Measurements from ENCODE around the gene PRSS36. TPM values are rescaled to one million over a fixed set of nuclear protein-coding genes. Genes with fewer than 3 reads are reported as not detected.

The PRSS36 gene
- total RNA-seq, 1 donor from 2014 or later = 0.07 TPM

DNA sequence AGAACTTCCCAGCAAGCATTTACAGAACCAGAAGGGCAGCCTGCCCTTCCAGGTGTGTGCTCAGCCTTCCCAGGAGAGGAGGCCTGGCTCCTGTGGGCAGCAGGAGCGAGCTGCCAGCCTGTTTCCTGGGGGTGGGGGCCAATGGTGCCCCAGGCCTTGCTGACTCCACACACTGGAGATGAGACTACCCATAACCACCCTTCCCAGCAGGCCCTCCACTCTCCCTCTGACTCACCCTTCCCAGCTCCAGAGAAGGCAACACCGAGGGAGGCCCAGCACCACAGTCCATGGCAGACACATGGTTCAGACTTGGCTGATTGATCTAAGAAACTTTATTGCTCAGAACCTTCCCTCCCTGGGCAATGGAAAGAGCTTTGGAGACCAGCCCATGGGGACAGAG is 59.3 kb downstream of the PRSS36 start:
- Mint-ChIP-seq H3K4me3 (ENCODE audit: low read depth) (no peak overlapping the region), H3K27me3 (ENCODE audit: low read depth) (no peaks in the 10 kb centered on the region), H3K27ac (no peak overlapping the region), H3K36me3 (ENCODE audit: low read depth) (peaks cover 24% of the 10 kb centered on the region), H3K9me3 (no peaks in the 10 kb centered on the region), H3K4me1 (ENCODE audit: low read depth) (peaks cover 16% of the 10 kb centered on the region)
- intact Hi-C loops (cut with micrococcal nuclease) = no loop called here
- DNase-seq (ENCODE audit: low spot score) = no peak

DNA sequence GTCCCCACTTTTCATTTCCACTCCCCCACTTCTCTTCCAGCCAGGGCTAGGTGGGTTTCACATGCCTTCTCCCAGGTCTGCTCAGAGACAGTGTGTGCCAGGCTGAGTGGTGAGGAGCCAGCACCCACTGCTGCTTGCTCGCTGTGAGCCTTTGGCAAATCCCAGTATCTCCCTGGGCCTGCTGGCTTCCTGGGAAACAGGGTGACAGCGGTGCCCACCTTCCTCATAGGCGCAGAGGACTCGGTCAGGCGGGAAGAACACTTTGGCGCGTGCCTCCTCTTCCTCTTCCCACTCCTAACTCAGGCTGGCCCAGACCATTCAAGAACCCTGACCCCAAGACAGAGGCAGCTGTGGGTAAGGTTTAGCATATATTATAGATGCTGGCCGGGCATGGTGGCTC is 60.7 kb downstream of the PRSS36 start:
- Mint-ChIP-seq H3K36me3 (ENCODE audit: low read depth) (peaks cover 27% of the 10 kb centered on the region), H3K27ac (no peak overlapping the region), H3K4me1 (ENCODE audit: low read depth) (peaks cover 15% of the 10 kb centered on the region), H3K4me3 (ENCODE audit: low read depth) (no peak overlapping the region), H3K27me3 (ENCODE audit: low read depth) (no peaks in the 10 kb centered on the region), H3K9me3 (no peaks in the 10 kb centered on the region)
- intact Hi-C loops (cut with micrococcal nuclease) = no loop called here
- no peak for DNase-seq (ENCODE audit: low spot score)

Other genes with a start within 250 kb of the PRSS36 start
- 34.4 and 34.6 TPM in 2 replicates for gene FBXL19, start 226.5 kb downstream of the PRSS36 start, total RNA-seq
- gene ORAI3, start 201.0 kb downstream of the PRSS36 start, total RNA-seq = 14.2 and 17.4 TPM in 2 replicates
- 28.9 TPM in 2 replicates for gene SETD1A, start 192.3 kb downstream of the PRSS36 start, total RNA-seq
- 2.9 and 3.3 TPM in 2 replicates for gene HSD3B7, start 164.9 kb downstream of the PRSS36 start, total RNA-seq
- 0.57 and 0.97 TPM in 2 replicates for gene STX1B, start 139.4 kb downstream of the PRSS36 start, total RNA-seq
- gene STX4, start 116.5 kb downstream of the PRSS36 start, total RNA-seq = 48.2 and 51.8 TPM in 2 replicates
- gene ZNF668, start 75.8 kb downstream of the PRSS36 start, total RNA-seq = 12.7 and 13.2 TPM in 2 replicates
- 24.4 and 24.5 TPM in 2 replicates for gene ZNF646, start 75.6 kb downstream of the PRSS36 start, total RNA-seq
- gene PRSS53, start 61.1 kb downstream of the PRSS36 start, total RNA-seq = 4.8 and 5.1 TPM in 2 replicates
- 54.5 and 60.0 TPM in 2 replicates for gene VKORC1, start 55.3 kb downstream of the PRSS36 start, total RNA-seq
- 47.5 and 50.0 TPM in 2 replicates for gene BCKDK, start 41.7 kb downstream of the PRSS36 start, total RNA-seq
- gene KAT8, start 32.4 kb downstream of the PRSS36 start, total RNA-seq = 60.5 and 61.2 TPM in 2 replicates
- gene PRSS8, start 14.3 kb downstream of the PRSS36 start, total RNA-seq = not detected in 2 replicates
- 874 and 904 TPM in 2 replicates for gene FUS, start 30.1 kb upstream of the PRSS36 start, total RNA-seq
- gene PYCARD, start 52.7 kb upstream of the PRSS36 start, total RNA-seq = 15.1 and 15.3 TPM in 2 replicates
- 0.11 TPM in 1 of 2 replicates, not detected in the other for gene TRIM72, start 64.1 kb upstream of the PRSS36 start, total RNA-seq
- gene PYDC1, start 67.1 kb upstream of the PRSS36 start, total RNA-seq = not detected in 2 replicates
- 7.0 and 8.4 TPM in 2 replicates for gene ITGAM, start 109.9 kb upstream of the PRSS36 start, total RNA-seq
- gene ITGAX, start 205.1 kb upstream of the PRSS36 start, total RNA-seq = 56.2 and 56.9 TPM in 2 replicates
- gene ITGAD, start 243.3 kb upstream of the PRSS36 start, total RNA-seq = 0.18 and 0.21 TPM in 2 replicates

All from activated T-helper 2 cell treated with anti-CD3 and anti-CD28 coated beads, Interferon-gamma antibody, Interleukin-2, Interleukin-4, amounts not matched to agents 10 μg/mL and 5 μg/mL and 100 μg/mL, durations not matched to agents 14 hours and 24 hours and 36 hours (primary cell).